RWPE2 (cell line): ENCODE measurements around the gene ROBO2.

Experiments
- ATAC-seq: fragments of 200-7000 bp; cut with Tn5 transposase; 3 replicates; pipeline ENCODE4 v1.9.1; 2021; ENCODE audit warnings: low read depth
- DNase-seq: peaks from one replicate; pipeline ENCODE4 v3.0.0-alpha.2; 2020; ENCODE audit warnings: low spot score
- H3K27ac ChIP-seq: fragments of 450-650 bp; 2 replicates; pipeline ENCODE4 v1.5.1; 2017; ENCODE audit warnings: mild to moderate bottlenecking; ENCODE audit not compliant: poor library complexity, severe bottlenecking
- H3K27me3 ChIP-seq: fragments of 250-450 bp; sonication (Bioruptor Pico); 2 replicates; pipeline ENCODE4 v1.5.1; 2021; ENCODE audit warnings: mild to moderate bottlenecking, moderate library complexity; ENCODE audit not compliant: insufficient read depth, poor library complexity, severe bottlenecking
- H3K36me3 ChIP-seq: fragments of 250-450 bp; sonication (Bioruptor Pico); 2 replicates; pipeline ENCODE4 v1.5.1; 2020; ENCODE audit warnings: low read depth, mild to moderate bottlenecking, moderate library complexity
- H3K4me1 ChIP-seq: fragments of 250-450 bp; sonication (Bioruptor Pico); 2 replicates; pipeline ENCODE4 v1.5.1; 2021; ENCODE audit warnings: mild to moderate bottlenecking, moderate library complexity; ENCODE audit not compliant: insufficient read depth, poor library complexity, severe bottlenecking
- H3K4me3 ChIP-seq: fragments of 250-450 bp; sonication (Bioruptor Pico); 2 replicates; pipeline ENCODE4 v1.5.1; 2021; ENCODE audit warnings: mild to moderate bottlenecking, moderate library complexity; ENCODE audit not compliant: severe bottlenecking
- H3K9me3 ChIP-seq: fragments of 250-450 bp; sonication (Bioruptor Pico); 2 replicates; pipeline ENCODE4 v1.5.1; 2021; ENCODE audit warnings: mild to moderate bottlenecking, moderate library complexity; ENCODE audit not compliant: severe bottlenecking
- CTCF ChIP-seq: fragments of 450-650 bp; IDR thresholded peaks from one replicate; pipeline ENCODE4 v1.5.1; 2017; ENCODE audit warnings: mild to moderate bottlenecking, moderate library complexity; ENCODE audit not compliant: poor library complexity, severe bottlenecking

ROBO2 gene

GRCh38 chr3:77188210-77188609, 148.3 kb downstream of the ROBO2 start:
- H3K4me3 ChIP-seq = no peak overlapping the region
- peaks cover 11% of the 10 kb centered on the region for H3K4me1 ChIP-seq
- H3K27ac ChIP-seq = no peak overlapping the region
- no peaks in the 10 kb centered on the region for H3K27me3 ChIP-seq
- TF ChIP-seq CTCF = no peak
- no peaks in the 10 kb centered on the region for H3K36me3 ChIP-seq
- DNase-seq = no peak
- H3K9me3 ChIP-seq = no peaks in the 10 kb centered on the region
- ATAC-seq = no peak

- Histone ChIP-seq H3K27ac (no peak overlapping the region), H3K4me3 (no peak overlapping the region), H3K36me3 (no peaks in the 10 kb centered on the region), H3K9me3 (no peaks in the 10 kb centered on the region), H3K4me1 (peaks cover 11% of the 10 kb centered on the region), H3K27me3 (no peaks in the 10 kb centered on the region)
- TF ChIP-seq CTCF = no peak
- DNase-seq (no peak), ATAC-seq (no peak)
These were observed 149.4 kb downstream of the ROBO2 start for GRCh38 chr3:77189258-77189657.

- no peak for DNase-seq
- Histone ChIP-seq H3K9me3 (no peaks in the 10 kb centered on the region), H3K4me3 (no peak overlapping the region), H3K36me3 (no peaks in the 10 kb centered on the region), H3K27ac (no peak overlapping the region), H3K4me1 (peaks cover 11% of the 10 kb centered on the region), H3K27me3 (no peaks in the 10 kb centered on the region)
- ATAC-seq = no peak
- TF ChIP-seq CTCF = no peak
These were observed 149.8 kb downstream of the ROBO2 start for GRCh38 chr3:77189684-77190083.

GRCh38 chr3:77190374-77190773, 150.5 kb downstream of the ROBO2 start:
- Histone ChIP-seq H3K4me3 (no peak overlapping the region), H3K4me1 (peaks cover 11% of the 10 kb centered on the region), H3K9me3 (no peaks in the 10 kb centered on the region), H3K36me3 (no peaks in the 10 kb centered on the region), H3K27ac (no peak overlapping the region), H3K27me3 (no peaks in the 10 kb centered on the region)
- no peak for DNase-seq
- ATAC-seq = no peak
- no peak for TF ChIP-seq CTCF

GRCh38 chr3:77191014-77191413, 151.1 kb downstream of the ROBO2 start:
- Histone ChIP-seq H3K4me3 (no peak overlapping the region), H3K36me3 (no peaks in the 10 kb centered on the region), H3K27ac (no peak overlapping the region), H3K27me3 (no peaks in the 10 kb centered on the region), H3K4me1 (peaks cover 11% of the 10 kb centered on the region), H3K9me3 (no peaks in the 10 kb centered on the region)
- ATAC-seq = no peak
- DNase-seq = no peak
- TF ChIP-seq CTCF = no peak
